ENCODE data around the gene C20orf202.

DNA sequence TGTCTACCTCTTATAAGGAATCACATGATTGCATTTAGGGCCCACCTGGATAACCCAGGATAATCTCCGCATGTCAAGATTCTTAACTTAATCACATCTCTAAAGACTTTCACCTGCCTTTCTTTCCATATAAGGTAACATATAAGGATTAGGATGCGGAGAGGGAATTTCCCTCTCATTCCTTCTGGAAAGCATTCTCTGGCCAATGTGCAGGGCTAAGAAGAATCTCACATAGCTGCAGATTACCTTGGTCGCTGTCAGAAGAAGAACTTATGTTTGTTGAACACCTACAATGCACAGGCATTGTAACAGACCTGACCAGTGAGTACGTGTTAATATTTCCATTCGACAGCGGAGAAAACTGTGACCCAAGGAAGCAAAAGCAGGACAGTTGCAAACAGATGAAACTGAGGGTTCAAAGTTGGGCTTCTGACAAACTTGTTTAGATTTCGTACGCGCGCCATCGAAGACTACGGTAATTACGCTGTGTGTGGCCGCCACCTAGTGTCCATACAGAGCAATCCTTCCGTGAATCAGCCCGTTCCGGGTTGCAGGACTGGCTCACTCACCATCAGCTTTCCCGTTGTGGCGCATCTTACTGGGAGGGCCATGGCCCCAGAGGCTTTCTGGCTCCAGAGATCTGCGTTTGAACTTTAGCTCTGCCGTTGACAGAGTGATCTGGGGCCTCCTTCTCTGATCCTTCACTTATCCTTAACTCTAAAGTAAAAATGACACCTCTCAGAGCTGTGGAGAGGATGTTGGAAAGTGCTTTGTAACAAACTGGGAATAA, 9.5 kb downstream of the C20orf202 start:
- TF ChIP-seq CTCF (IDR thresholded peaks at IDR 0.05; ENCODE audit: insufficient read depth, low read depth, low read length) (peak; percentile 81), EZH2 (IDR thresholded peaks at IDR 0.05; ENCODE audit: insufficient read depth, low read length) (no peak)

Measured in astrocyte (in vitro differentiated cells and primary cell).